Measurements from ENCODE around the gene HSPA5. TPM values are rescaled to one million over a fixed set of nuclear protein-coding genes. Genes with fewer than 3 reads are reported as not detected.
"Not testable (repeated sequence)": the region's sequence is repeated elsewhere in the genome, so short reads cannot be mapped to it uniquely, and the experiment has no call there.

HSPA5 gene
- total RNA-seq, 4 donors from 2014 or later: 57.7 to 88.3 (median 68.7) TPM

DNA sequence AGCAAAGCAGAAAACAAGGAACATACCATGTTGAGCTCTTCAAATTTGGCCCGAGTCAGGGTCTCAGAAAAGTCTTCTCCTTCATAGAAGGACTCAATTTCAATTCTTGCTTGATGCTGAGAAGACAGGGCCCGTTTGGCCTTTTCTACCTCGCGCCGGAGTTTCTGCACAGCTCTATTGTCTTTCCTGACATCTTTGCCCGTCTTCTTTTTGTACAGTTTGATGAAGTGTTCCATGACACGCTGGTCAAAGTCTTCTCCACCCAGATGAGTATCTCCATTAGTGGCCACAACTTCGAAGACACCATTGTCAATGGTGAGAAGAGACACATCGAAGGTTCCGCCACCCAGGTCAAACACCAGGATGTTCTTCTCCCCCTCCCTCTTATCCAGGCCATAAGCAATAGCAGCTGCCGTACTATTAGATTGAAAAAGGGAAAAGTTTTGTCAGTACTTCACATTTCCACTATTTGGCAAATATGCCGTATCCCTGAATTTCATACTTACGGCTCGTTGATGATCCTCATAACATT, 2.2 kb downstream of the HSPA5 start:
- H3K4me1 ChIP-seq: peaks cover 57 to 67% (median 63%) of the 10 kb centered on the region in 4 donors
- WGBS: 85% methylated on average over 14 of the region's 14 CpGs
- H3K27me3 ChIP-seq: no peaks in the 10 kb centered on the region
- no peak for DNase-seq (ENCODE audit: extremely low spot score)
- no peak overlapping the region for H3K27ac ChIP-seq (replicated peaks in 1 of 4)
- intact Hi-C loops (cut with DNase I): no loop called here
- H3K36me3 ChIP-seq: peaks cover 37 to 58% (median 46%) of the 10 kb centered on the region in 4 donors
- TF ChIP-seq EP300 (IDR thresholded peaks at IDR 0.05): no peak
- TF ChIP-seq POLR2A (IDR thresholded peaks at IDR 0.05; ENCODE audit: low read depth): no peak
- TF ChIP-seq POLR2AphosphoS5 (IDR thresholded peaks at IDR 0.05): no peak
- peak overlapping the region; percentile 84 to 86 (median 85) for H3K4me3 ChIP-seq
- H3K9me3 ChIP-seq: no peaks in the 10 kb centered on the region

DNA sequence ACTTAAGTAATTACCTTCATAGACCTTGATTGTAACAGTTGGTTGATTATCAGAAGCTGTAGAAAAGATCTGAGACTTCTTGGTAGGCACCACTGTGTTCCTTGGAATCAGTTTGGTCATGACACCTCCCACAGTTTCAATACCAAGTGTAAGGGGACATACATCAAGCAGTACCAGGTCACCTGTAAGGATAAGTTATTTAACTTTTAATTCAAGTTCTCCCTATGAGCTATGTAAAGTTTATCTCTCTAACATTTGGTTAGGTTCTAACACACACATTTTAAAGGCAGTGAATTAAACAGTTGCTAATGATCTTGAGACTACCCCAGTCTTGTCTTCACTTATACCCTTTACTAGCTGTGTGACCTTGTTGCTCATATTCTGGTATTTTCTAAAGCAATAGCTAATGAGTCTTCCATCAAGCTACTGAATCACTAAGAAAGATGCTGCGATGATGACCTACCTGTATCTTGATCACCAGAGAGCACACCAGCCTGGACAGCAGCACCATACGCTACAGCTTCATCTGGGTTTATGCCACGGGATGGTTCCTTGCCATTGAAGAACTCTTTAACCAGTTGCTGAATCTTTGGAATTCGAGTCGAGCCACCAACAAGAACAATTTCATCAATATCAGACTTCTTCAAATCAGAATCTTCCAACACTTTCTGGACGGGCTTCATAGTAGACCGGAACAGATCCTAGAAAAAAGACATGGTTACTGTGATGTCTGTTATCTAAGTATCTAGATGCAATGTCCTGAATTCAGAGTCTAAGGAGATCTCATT, 2.8 kb downstream of the HSPA5 start:
- DNase-seq (ENCODE audit: extremely low spot score): no peak
- Histone ChIP-seq H3K4me1 (peaks cover 57 to 67% (median 63%) of the 10 kb centered on the region in 4 donors), H3K36me3 (peaks cover 37 to 64% (median 51%) of the 10 kb centered on the region in 4 donors), H3K4me3 (peak overlapping the region in 3 of 4 donors; percentile 84 to 85 (median 85)), H3K27ac (replicated peaks in 1 of 4) (no peak overlapping the region), H3K9me3 (no peaks in the 10 kb centered on the region), H3K27me3 (no peaks in the 10 kb centered on the region)
- intact Hi-C loops (cut with DNase I): no loop called here
- WGBS: 82% methylated on average over 7 of the region's 7 CpGs
- no peak for TF ChIP-seq EP300 (IDR thresholded peaks at IDR 0.05)
- TF ChIP-seq POLR2AphosphoS5 (IDR thresholded peaks at IDR 0.05): no peak
- no peak for TF ChIP-seq POLR2A (IDR thresholded peaks at IDR 0.05; ENCODE audit: low read depth)
- TF ChIP-seq, protein P1, sequence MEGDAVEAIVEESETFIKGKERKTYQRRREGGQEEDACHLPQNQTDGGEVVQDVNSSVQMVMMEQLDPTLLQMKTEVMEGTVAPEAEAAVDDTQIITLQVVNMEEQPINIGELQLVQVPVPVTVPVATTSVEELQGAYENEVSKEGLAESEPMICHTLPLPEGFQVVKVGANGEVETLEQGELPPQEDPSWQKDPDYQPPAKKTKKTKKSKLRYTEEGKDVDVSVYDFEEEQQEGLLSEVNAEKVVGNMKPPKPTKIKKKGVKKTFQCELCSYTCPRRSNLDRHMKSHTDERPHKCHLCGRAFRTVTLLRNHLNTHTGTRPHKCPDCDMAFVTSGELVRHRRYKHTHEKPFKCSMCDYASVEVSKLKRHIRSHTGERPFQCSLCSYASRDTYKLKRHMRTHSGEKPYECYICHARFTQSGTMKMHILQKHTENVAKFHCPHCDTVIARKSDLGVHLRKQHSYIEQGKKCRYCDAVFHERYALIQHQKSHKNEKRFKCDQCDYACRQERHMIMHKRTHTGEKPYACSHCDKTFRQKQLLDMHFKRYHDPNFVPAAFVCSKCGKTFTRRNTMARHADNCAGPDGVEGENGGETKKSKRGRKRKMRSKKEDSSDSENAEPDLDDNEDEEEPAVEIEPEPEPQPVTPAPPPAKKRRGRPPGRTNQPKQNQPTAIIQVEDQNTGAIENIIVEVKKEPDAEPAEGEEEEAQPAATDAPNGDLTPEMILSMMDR (IDR thresholded peaks at IDR 0.05): no peak

DNA sequence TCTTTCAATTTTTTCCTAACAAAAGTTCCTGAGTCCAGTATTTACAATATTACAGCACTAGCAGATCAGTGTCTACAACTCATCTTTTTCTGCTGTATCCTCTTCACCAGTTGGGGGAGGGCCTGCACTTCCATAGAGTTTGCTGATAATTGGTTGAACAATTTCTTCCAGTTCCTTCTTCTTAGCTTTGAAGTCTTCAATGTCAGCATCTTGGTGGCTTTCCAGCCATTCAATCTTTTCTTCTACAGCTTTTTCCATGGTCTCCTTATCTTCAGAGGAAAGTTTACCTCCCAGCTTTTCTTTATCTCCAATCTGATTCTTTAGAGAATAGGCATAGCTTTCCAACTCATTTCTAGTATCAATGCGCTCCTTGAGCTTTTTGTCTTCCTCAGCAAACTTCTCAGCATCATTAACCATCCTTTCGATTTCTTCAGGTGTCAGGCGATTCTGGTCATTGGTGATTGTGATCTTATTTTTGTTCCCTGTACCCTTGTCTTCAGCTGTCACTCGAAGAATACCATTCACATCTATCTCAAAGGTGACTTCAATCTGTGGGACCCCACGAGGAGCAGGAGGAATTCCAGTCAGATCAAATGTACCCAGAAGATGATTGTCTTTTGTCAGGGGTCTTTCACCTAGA, 4.5 kb downstream of the HSPA5 start:
- H3K4me1 ChIP-seq: peaks cover 51 to 58% (median 55%) of the 10 kb centered on the region in 4 donors
- 79% methylated on average over 5 of the region's 5 CpGs for WGBS
- intact Hi-C loops (cut with DNase I); H3K9me3 ChIP-seq; H3K27me3 ChIP-seq; DNase-seq (ENCODE audit: extremely low spot score); H3K27ac ChIP-seq (replicated peaks in 1 of 4): not testable (repeated sequence)
- H3K36me3 ChIP-seq: peaks cover 37 to 77% (median 63%) of the 10 kb centered on the region in 4 donors
- peak overlapping the region in 1 of 4 donors; percentile 4 for H3K4me3 ChIP-seq

DNA sequence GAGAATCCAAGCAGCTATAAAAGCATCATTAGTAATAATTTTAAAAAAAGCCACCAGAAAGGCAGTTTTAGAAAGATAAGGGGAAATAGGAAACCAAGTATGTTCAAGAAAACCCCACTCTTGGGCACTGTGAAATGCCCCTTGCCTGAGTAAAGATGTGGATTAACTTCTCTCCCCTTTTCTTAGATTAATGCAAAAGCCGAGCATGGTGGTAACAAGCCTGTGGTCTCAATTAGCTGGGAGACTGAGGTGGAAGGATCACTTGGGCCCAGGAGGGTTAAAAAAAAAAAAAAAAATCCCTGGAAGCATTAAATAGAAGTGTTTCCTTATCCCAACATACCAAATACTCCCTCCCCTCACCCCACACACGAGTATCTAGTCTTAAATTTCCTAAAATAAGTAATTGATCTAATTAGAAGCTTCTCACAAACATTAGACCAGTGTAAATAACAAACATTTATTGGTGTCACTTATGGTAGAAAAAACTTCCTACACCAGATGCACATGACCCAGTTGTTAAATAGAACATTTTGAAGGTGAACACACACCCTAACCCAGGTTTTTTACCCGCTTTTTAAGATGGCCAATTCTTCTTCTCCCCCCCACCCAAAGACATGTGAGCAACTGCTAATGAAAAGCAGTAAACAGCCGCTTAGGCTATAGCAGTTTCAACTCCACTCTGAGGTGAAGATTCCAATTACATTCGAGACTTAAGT, 5.2 kb downstream of the HSPA5 start:
- intact Hi-C loops (cut with DNase I): no loop called here
- Histone ChIP-seq H3K27me3 (no peaks in the 10 kb centered on the region), H3K4me3 (peak overlapping the region in 2 of 4 donors; percentile 4 to 7), H3K9me3 (no peaks in the 10 kb centered on the region), H3K4me1 (peaks cover 51 to 58% (median 55%) of the 10 kb centered on the region in 4 donors), H3K27ac (replicated peaks in 1 of 4) (peak overlapping the region in 1 of 4 donors; percentile 21), H3K36me3 (peaks cover 37 to 82% (median 70%) of the 10 kb centered on the region in 4 donors)
- no peak for DNase-seq (ENCODE audit: extremely low spot score)
- TF ChIP-seq, protein P1 (IDR thresholded peaks at IDR 0.05): no peak
- no peak for TF ChIP-seq POLR2AphosphoS5 (IDR thresholded peaks at IDR 0.05)
- TF ChIP-seq EP300 (IDR thresholded peaks at IDR 0.05): no peak
- TF ChIP-seq POLR2A (IDR thresholded peaks at IDR 0.05; ENCODE audit: low read depth): no peak
- WGBS: 53% methylated on average over 5 of the region's 5 CpGs

DNA sequence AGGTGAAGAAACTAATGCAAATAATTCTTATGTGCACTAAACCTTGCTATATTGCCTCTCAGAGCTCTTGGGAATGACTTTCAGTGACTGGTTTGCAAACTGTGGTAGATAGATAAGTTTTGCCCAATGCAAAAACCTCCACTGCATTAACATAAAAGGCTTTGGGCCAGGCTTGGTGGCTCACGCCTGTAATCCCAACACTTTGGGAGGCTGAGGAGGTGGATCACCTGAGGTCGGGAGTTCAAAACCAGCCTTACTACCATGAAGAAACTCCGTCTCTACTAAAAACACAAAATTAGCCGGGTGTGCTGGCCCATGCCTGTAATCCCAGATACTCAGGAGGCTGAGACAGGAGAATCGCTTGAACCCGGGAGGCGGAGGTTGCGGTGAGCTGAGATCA, 7.0 kb downstream of the HSPA5 start:
- H3K27me3 ChIP-seq; H3K9me3 ChIP-seq; DNase-seq (ENCODE audit: extremely low spot score); intact Hi-C loops (cut with DNase I); H3K4me3 ChIP-seq: not testable (repeated sequence)
- Histone ChIP-seq H3K36me3 (peaks cover 34 to 91% (median 80%) of the 10 kb centered on the region in 4 donors), H3K27ac (replicated peaks in 1 of 4) (peak overlapping the region in 1 of 4 donors; percentile 16), H3K4me1 (peaks cover 43 to 46% (median 45%) of the 10 kb centered on the region in 4 donors)
- WGBS: 95% methylated on average over 8 of the region's 8 CpGs
